Measurements from ENCODE around the gene RBFOX1.

RBFOX1 gene

GRCh38 chr16:7561908-7562405 lies 229.3 kb downstream of the RBFOX1 start:
- H3K4me3 Mint-ChIP-seq: no peak overlapping the region
- H3K27me3 Mint-ChIP-seq: no peaks in the 10 kb centered on the region
- no peaks in the 10 kb centered on the region for H3K36me3 Mint-ChIP-seq (ENCODE audit: low read depth)
- H3K27ac Mint-ChIP-seq: no peak overlapping the region
- H3K9me3 Mint-ChIP-seq: peaks cover 10% of the 10 kb centered on the region
- no peaks in the 10 kb centered on the region for H3K4me1 Mint-ChIP-seq (ENCODE audit: low read depth)

GRCh38 chr16:7566360-7566759 lies 233.7 kb downstream of the RBFOX1 start:
- Mint-ChIP-seq H3K4me3 (no peak overlapping the region), H3K4me1 (ENCODE audit: low read depth) (no peaks in the 10 kb centered on the region), H3K27ac (no peak overlapping the region), H3K27me3 (no peaks in the 10 kb centered on the region), H3K9me3 (peaks cover 14% of the 10 kb centered on the region), H3K36me3 (ENCODE audit: low read depth) (no peaks in the 10 kb centered on the region)

DNA sequence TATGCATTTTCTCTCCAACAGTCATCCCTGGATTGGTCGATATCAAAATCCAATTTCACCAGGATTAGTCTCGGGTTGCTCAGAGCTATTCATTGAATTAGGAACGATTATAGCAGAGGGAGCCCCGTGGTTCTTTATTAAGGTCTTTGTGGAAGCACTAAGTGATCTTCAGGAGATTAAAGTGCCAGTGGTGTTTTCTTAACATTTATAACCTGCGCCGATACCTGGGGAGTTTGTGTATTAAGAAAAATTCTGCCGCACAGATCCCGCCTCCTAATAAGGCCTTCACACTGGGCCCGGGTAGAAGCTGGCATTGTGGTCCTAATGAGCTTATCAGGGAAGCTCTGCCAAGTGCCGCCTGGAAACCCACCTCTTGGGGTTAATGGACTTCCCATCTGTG lies 238.7 kb downstream of the RBFOX1 start:
- Mint-ChIP-seq H3K27ac (no peak overlapping the region), H3K27me3 (no peaks in the 10 kb centered on the region), H3K4me3 (no peak overlapping the region), H3K36me3 (ENCODE audit: low read depth) (no peaks in the 10 kb centered on the region), H3K4me1 (ENCODE audit: low read depth) (no peaks in the 10 kb centered on the region), H3K9me3 (peaks cover 8% of the 10 kb centered on the region)

- Mint-ChIP-seq H3K27me3 (no peaks in the 10 kb centered on the region), H3K4me1 (ENCODE audit: low read depth) (no peaks in the 10 kb centered on the region), H3K36me3 (ENCODE audit: low read depth) (no peaks in the 10 kb centered on the region), H3K4me3 (no peak overlapping the region), H3K9me3 (peaks cover 12% of the 10 kb centered on the region), H3K27ac (no peak overlapping the region)
Observed at GRCh38 chr16:7577588-7577987, 244.9 kb downstream of the RBFOX1 start.

GRCh38 chr16:7579454-7579853 lies 246.8 kb downstream of the RBFOX1 start:
- Mint-ChIP-seq H3K9me3 (peaks cover 10% of the 10 kb centered on the region), H3K4me1 (ENCODE audit: low read depth) (no peaks in the 10 kb centered on the region), H3K4me3 (no peak overlapping the region)

GRCh38 chr16:7581175-7581574 lies 248.5 kb downstream of the RBFOX1 start:
- no peaks in the 10 kb centered on the region for H3K36me3 Mint-ChIP-seq (ENCODE audit: low read depth)
- H3K4me1 Mint-ChIP-seq (ENCODE audit: low read depth): no peaks in the 10 kb centered on the region
- H3K27me3 Mint-ChIP-seq: no peaks in the 10 kb centered on the region
- no peak overlapping the region for H3K27ac Mint-ChIP-seq
- H3K4me3 Mint-ChIP-seq: no peak overlapping the region
- peaks cover 14% of the 10 kb centered on the region for H3K9me3 Mint-ChIP-seq

More at GRCh38 chr16:7579454-7579853, 246.8 kb downstream of the RBFOX1 start:
- no peaks in the 10 kb centered on the region for H3K36me3 Mint-ChIP-seq (ENCODE audit: low read depth)
- no peaks in the 10 kb centered on the region for H3K27me3 Mint-ChIP-seq
- H3K27ac Mint-ChIP-seq: no peak overlapping the region

DNA sequence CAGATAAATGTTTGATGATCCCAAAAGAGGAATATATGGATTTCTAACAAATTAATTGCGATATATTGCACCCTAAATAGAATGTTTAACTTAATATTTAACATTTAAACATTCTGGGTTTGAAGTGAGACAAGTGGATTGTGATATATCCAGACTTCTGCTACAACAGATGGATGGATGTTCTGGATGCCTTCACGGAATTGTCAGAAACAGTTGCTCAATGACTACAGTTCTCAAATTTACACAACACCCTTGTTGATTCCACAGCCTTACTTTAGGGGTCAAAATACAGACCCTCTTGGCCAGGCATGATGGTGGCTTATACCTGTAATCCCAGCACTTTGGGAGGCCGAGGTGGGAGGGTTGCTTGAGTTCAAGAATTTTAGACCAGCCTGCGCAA lies 250.8 kb downstream of the RBFOX1 start:
- Mint-ChIP-seq H3K36me3 (ENCODE audit: low read depth) (no peaks in the 10 kb centered on the region), H3K27me3 (no peaks in the 10 kb centered on the region), H3K27ac (no peak overlapping the region), H3K4me1 (ENCODE audit: low read depth) (no peaks in the 10 kb centered on the region), H3K4me3 (no peak overlapping the region), H3K9me3 (peaks cover 14% of the 10 kb centered on the region)

DNA sequence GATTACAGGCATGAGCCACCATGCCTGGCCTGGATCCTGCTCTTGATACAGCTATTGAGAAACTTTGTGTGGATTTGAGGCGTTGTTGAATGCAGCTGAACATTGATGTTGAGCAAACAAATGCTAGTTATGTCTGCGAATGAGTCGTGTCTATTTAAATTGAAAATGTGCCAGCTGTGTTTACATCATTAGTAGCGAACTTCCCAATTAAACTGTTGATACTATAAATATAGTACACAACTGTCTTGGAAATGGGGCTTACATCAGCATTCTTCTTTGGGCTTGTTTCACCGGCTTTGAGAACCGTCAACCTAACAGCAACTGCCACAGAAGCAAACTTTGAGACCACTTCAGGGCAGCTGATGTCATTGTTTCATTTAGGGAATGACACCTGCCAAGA lies 251.9 kb downstream of the RBFOX1 start:
- Mint-ChIP-seq H3K4me1 (ENCODE audit: low read depth) (no peaks in the 10 kb centered on the region), H3K4me3 (no peak overlapping the region), H3K36me3 (ENCODE audit: low read depth) (no peaks in the 10 kb centered on the region), H3K27ac (no peak overlapping the region), H3K9me3 (peaks cover 6% of the 10 kb centered on the region), H3K27me3 (no peaks in the 10 kb centered on the region)

DNA sequence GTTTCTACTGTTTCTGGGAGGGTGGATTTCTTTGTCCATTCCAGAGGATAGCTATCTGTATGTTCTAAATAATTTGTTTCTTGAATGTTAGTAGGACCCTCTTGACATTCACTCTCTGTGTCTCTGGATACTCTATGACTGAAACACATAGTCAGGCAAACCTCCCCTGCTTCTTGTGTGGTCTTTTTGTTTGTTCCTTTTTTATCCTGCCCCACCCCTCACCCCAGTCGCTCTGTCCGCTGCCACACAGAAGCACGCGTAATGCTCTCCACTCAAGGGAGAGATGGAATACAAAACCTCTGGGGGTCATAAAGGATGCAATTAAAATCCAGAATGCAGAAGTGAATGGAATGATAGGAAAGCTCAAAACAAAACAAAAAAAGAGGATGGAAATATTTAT lies 253.1 kb downstream of the RBFOX1 start:
- H3K36me3 Mint-ChIP-seq (ENCODE audit: low read depth): no peaks in the 10 kb centered on the region
- no peak overlapping the region for H3K4me3 Mint-ChIP-seq
- peaks cover 5% of the 10 kb centered on the region for H3K9me3 Mint-ChIP-seq
- no peaks in the 10 kb centered on the region for H3K4me1 Mint-ChIP-seq (ENCODE audit: low read depth)
- no peak overlapping the region for H3K27ac Mint-ChIP-seq
- H3K27me3 Mint-ChIP-seq: no peaks in the 10 kb centered on the region

DNA sequence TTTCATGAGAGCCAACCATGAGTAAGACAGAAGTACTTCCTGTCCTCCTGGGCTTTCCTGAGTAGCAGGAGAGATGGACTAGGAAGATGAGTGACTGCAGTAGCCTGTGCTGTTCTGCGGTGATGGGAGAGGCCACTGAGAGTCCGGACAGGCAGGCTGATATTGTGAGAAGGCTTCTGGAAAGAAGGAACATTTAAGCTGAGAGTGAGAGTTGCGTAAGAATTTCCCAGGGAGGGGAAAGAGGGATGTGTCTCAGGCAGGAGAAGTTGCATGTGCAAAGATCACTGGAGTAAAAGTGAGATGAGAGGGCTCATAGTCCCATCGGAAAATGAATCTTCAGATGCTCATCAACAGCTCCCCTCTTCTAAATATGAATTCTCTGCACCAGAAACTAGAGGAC lies 258.3 kb downstream of the RBFOX1 start:
- no peak overlapping the region for H3K27ac Mint-ChIP-seq
- no peaks in the 10 kb centered on the region for H3K27me3 Mint-ChIP-seq
- H3K9me3 Mint-ChIP-seq: peaks cover 6% of the 10 kb centered on the region
- no peaks in the 10 kb centered on the region for H3K36me3 Mint-ChIP-seq (ENCODE audit: low read depth)
- no peaks in the 10 kb centered on the region for H3K4me1 Mint-ChIP-seq (ENCODE audit: low read depth)
- H3K4me3 Mint-ChIP-seq: no peak overlapping the region

DNA sequence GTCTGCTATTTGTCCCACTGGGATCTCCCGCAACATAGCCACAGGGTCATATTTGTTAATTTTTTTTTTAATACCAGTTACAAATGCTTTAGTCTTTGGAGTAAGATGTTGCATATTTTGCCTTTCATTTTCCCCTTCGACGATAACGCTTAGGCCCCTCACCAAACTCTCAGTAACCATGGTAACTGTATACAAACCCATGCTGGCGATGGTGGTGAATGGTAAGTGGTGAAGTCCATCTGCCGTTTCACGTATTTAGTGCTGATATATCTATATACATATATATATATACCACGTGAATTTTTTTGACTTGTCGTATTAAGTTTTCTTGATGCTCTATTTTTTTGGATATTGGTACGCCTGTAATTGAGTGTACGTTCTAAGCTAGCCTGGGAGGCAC lies 263.7 kb downstream of the RBFOX1 start:
- no peaks in the 10 kb centered on the region for H3K36me3 Mint-ChIP-seq (ENCODE audit: low read depth)
- no peaks in the 10 kb centered on the region for H3K4me1 Mint-ChIP-seq (ENCODE audit: low read depth)
- no peak overlapping the region for H3K4me3 Mint-ChIP-seq
- H3K27ac Mint-ChIP-seq: no peak overlapping the region
- H3K27me3 Mint-ChIP-seq: no peaks in the 10 kb centered on the region
- peaks cover 15% of the 10 kb centered on the region for H3K9me3 Mint-ChIP-seq

DNA sequence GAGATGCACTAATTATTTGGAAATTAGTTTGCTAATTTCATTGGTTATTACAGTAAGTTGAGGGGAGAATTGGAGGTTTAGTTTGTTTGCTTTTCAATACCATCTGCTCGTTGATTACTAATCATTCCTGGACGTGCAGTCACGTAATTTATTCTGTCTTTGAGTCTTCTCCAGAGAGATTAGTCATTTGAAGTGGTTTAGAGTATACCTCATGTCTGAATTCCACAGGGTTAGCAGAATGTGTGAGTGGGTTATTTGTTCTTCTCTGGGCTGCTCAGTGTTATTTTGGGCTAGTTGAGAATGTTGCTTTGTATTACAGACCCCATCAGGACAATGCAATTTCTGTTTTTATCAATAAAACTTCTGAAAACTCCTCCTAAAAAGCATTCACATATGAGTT lies 265.0 kb downstream of the RBFOX1 start:
- Mint-ChIP-seq H3K4me1 (ENCODE audit: low read depth) (no peaks in the 10 kb centered on the region), H3K27me3 (no peaks in the 10 kb centered on the region), H3K4me3 (no peak overlapping the region), H3K27ac (no peak overlapping the region), H3K36me3 (ENCODE audit: low read depth) (no peaks in the 10 kb centered on the region), H3K9me3 (peaks cover 15% of the 10 kb centered on the region)

GRCh38 chr16:7601100-7601499 lies 268.5 kb downstream of the RBFOX1 start:
- no peak overlapping the region for H3K27ac Mint-ChIP-seq
- no peak overlapping the region for H3K4me3 Mint-ChIP-seq
- H3K9me3 Mint-ChIP-seq: peaks cover 24% of the 10 kb centered on the region
- H3K27me3 Mint-ChIP-seq: no peaks in the 10 kb centered on the region
- H3K4me1 Mint-ChIP-seq (ENCODE audit: low read depth): no peaks in the 10 kb centered on the region
- H3K36me3 Mint-ChIP-seq (ENCODE audit: low read depth): no peaks in the 10 kb centered on the region

DNA sequence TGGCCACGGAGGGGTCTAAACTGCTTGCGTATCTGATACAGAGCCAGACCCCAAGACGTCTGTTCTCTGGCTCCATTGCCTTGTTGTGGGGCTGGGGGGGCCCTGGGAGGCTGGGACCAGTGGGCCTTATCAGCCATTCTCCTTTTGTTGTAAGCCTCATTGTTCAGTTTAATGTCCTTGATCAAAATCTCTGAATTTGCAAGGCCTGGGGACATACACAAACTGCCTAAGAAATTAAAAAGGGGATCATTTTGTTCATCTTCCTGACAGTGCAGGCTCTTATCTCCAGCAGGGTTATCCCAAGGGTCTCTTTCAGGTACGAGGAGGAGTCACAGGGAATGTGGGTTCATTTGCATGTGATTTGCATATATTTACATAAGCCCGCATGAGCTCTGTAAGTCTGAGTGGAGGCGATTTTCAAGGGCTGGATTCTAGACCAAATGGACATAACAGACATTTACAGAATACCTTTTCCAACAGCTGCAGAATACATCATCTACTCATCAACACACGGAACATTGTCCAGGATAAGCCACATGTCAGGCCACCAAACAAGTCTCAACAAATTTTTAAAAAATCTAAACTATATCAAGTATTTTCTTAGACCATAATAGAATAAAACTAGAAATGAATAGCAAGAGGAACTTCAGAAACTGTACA lies 269.8 kb downstream of the RBFOX1 start:
- Mint-ChIP-seq H3K27me3 (no peaks in the 10 kb centered on the region), H3K9me3 (peaks cover 17% of the 10 kb centered on the region), H3K4me1 (ENCODE audit: low read depth) (no peaks in the 10 kb centered on the region), H3K4me3 (no peak overlapping the region), H3K27ac (no peak overlapping the region), H3K36me3 (ENCODE audit: low read depth) (no peaks in the 10 kb centered on the region)

DNA sequence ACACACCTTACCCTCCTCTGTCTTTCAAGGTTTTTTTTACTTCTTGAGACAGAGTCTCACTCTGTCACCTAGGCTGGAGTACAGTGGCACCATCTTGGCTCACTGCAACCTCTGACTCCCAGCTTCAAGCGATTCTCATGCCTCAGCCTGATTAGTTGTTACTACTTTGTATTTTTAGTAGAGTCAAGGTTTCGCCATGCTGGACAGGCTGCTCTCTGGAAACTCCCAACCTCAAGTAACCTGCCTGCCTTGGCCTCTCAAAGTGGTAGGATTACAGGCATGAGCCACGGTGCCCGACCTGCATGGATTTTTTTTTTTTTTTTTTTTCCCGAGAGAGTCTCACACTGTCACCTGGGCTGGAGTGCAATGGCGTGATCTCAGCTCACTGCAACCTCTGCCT lies 273.2 kb downstream of the RBFOX1 start:
- no peak overlapping the region for H3K4me3 Mint-ChIP-seq
- H3K9me3 Mint-ChIP-seq: peaks cover 19% of the 10 kb centered on the region
- no peaks in the 10 kb centered on the region for H3K36me3 Mint-ChIP-seq (ENCODE audit: low read depth)
- no peaks in the 10 kb centered on the region for H3K4me1 Mint-ChIP-seq (ENCODE audit: low read depth)
- no peak overlapping the region for H3K27ac Mint-ChIP-seq
- no peaks in the 10 kb centered on the region for H3K27me3 Mint-ChIP-seq

GRCh38 chr16:7612671-7613070 lies 280.0 kb downstream of the RBFOX1 start:
- no peak overlapping the region for H3K4me3 Mint-ChIP-seq
- no peak overlapping the region for H3K27ac Mint-ChIP-seq
- no peaks in the 10 kb centered on the region for H3K36me3 Mint-ChIP-seq (ENCODE audit: low read depth)
- no peaks in the 10 kb centered on the region for H3K27me3 Mint-ChIP-seq
- no peaks in the 10 kb centered on the region for H3K4me1 Mint-ChIP-seq (ENCODE audit: low read depth)
- H3K9me3 Mint-ChIP-seq: peaks cover 13% of the 10 kb centered on the region
